HCT116 (cell line): Measurements from ENCODE around the gene SAE1.

Experiments
- CTCF ChIP-seq, 3 experiments: fragments of 200-600 bp in 1 of 3; sonication (generic) in 1 of 3; IDR thresholded peaks in 2 of 3; conservative IDR thresholded peaks in 1 of 3; 2 replicates each; pipeline ENCODE4 v1.5.1; 2012 to 2017; ENCODE audit warnings: low read depth in 2 of 3, low read length in 2 of 3, antibody characterized with exemption in 1 of 3, borderline replicate concordance in 1 of 3, control low read depth in 1 of 3, mild to moderate bottlenecking in 1 of 3, mixed read lengths in 1 of 3, mixed run types in 1 of 3, moderate library complexity in 1 of 3; ENCODE audit not compliant: insufficient read depth in 1 of 3
- MAX ChIP-seq: IDR thresholded peaks from 2 replicates; pipeline ENCODE4 v1.6.1; 2012
- POLR2A ChIP-seq: IDR thresholded peaks from 2 replicates; pipeline ENCODE4 v1.7.0; 2011; ENCODE audit warnings: borderline replicate concordance; ENCODE audit not compliant: insufficient read depth, insufficient read length; ENCODE audit errors: extremely low read depth
- RAD21 ChIP-seq: IDR thresholded peaks from 2 replicates; pipeline ENCODE4 v1.6.1; 2012; ENCODE audit warnings: low read depth, mild to moderate bottlenecking
- REST ChIP-seq: IDR thresholded peaks from 2 replicates; pipeline ENCODE4 v1.6.1; 2012; ENCODE audit warnings: low read depth
- SP1 ChIP-seq: IDR thresholded peaks from 2 replicates; pipeline ENCODE4 v1.6.1; 2012; ENCODE audit warnings: low read depth
- TCF7L2 ChIP-seq: IDR thresholded peaks from 2 replicates; pipeline ENCODE4 v1.7.0; 2011; ENCODE audit warnings: borderline replicate concordance, inconsistent platforms; ENCODE audit not compliant: insufficient read depth, insufficient read length; ENCODE audit errors: extremely low read depth

- no peak for TF ChIP-seq POLR2A
- TF ChIP-seq TCF7L2, result no peak
- no peak for TF ChIP-seq CTCF (IDR thresholded peaks at IDR 0.05 in 2 of 3, conservative IDR thresholded peaks at IDR 0.05 in 1 of 3; ENCODE audit: borderline replicate concordance in 1 of 3, insufficient read depth in 1 of 3, low read depth in 2 of 3, low read length in 2 of 3)
- no peak for TF ChIP-seq RAD21
- no peak for TF ChIP-seq REST
- TF ChIP-seq MAX, result no peak
- TF ChIP-seq SP1, result no peak
These were observed 31.3 kb downstream of the SAE1 start for GRCh38 chr19:47161876-47162489.
